ENCODE measurements around the gene TUBB2B. TPM values are rescaled to one million over a fixed set of nuclear protein-coding genes. Genes with fewer than 3 reads are reported as not detected.
"Not testable (repeated sequence)": the region's sequence is repeated elsewhere in the genome, so short reads cannot be mapped to it uniquely, and the experiment has no call there.

Gene TUBB2B
- total RNA-seq, 1 donor: 2.9 TPM

DNA sequence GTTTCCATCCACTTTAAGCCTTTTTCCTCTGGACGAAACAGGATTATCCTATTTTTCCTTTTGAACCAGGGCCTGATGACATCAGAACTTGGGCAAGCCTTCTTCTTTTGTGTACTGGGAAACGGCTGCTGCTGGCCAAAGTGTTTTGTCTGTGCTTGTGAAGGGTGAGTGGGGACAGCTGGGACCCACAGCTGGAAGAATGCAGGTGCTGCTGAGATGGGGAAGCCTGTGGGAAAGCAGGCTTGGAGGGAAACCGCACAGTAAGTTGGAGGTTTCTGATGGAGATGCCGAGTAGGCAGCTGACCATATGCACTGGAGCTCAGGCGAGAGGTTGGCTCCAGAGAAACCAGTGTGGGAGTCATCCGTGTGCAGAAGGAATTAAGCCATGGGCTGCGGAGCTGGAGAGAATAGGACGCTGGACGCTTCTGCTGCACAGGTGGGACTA lies 22.8 kb upstream of the TUBB2B start:
- DNase-seq (ENCODE audit: low read depth): peak; percentile 25
- H3K4me3 ChIP-seq (ENCODE audit: low read depth, low read length): no peak overlapping the region
- TF ChIP-seq, protein P1, sequence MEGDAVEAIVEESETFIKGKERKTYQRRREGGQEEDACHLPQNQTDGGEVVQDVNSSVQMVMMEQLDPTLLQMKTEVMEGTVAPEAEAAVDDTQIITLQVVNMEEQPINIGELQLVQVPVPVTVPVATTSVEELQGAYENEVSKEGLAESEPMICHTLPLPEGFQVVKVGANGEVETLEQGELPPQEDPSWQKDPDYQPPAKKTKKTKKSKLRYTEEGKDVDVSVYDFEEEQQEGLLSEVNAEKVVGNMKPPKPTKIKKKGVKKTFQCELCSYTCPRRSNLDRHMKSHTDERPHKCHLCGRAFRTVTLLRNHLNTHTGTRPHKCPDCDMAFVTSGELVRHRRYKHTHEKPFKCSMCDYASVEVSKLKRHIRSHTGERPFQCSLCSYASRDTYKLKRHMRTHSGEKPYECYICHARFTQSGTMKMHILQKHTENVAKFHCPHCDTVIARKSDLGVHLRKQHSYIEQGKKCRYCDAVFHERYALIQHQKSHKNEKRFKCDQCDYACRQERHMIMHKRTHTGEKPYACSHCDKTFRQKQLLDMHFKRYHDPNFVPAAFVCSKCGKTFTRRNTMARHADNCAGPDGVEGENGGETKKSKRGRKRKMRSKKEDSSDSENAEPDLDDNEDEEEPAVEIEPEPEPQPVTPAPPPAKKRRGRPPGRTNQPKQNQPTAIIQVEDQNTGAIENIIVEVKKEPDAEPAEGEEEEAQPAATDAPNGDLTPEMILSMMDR (IDR thresholded peaks at IDR 0.05; ENCODE audit: insufficient read depth, low read length): no peak

DNA sequence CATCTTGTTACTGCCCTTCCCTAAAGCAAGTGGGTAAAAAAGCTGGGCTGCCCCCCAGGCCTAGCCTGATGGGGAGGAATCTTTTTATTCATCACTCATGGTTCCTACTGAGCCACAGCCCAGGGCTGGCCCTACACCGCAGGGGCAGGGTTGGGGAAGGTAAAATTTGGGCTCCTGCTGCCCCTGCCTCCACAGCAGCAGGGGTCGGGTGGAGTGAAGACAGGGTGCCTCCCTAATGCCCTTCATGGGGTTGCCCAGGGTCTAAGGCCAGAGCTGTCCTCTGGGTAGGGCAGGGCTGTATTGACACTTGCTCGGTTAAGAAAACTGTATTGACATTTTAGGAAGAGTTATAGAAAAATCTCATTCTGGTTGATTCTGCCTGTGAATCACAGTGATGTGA lies 22.4 kb upstream of the TUBB2B start:
- no peak overlapping the region for H3K4me3 ChIP-seq (ENCODE audit: low read depth, low read length)
- TF ChIP-seq, protein P1 (IDR thresholded peaks at IDR 0.05; ENCODE audit: insufficient read depth, low read length): no peak
- no peak for DNase-seq (ENCODE audit: low read depth)

DNA sequence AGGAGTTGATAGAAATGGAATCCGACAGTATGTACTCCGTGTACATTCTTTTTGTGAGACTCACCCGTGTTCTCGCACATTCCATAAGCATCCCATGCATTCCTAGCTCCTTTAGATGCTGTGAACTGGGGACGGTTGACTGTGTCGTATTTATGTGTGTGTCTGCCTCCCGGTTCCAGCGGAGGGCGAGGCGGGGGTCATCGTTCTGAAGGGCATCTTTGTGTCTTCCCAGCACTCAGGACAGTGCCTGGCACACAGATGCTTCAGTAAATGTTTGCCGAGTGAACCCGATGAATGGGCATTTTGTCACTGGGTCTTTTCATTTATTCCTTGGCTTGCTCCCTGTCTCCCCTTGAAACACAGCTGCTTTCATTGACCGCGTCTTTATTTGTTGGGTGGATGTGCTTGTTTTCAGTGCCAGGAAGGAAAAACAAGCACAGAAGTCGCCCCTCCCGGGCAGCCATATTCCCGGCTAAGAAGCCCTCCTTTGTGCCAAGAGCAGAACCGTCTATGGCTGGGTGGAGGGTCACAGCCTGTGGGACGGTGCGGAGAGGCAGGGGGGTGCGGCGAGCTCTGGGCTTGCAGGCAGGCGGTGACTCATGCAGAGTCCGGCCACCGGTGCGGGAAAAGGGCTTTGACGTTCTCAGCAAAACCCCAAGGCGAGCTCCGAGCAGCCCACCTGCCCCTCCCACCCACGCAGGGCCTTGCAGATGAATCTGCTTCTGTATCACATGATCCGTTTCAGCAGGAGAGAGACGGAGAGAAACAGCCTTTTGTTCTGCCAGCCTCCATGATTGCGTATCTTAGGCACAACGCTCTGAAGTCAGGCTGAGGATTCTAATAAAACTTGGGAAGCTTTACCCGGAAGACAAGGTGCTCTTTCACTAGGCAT lies 20.0 kb upstream of the TUBB2B start:
- peak; percentile 61 for DNase-seq (ENCODE audit: low read depth)
- H3K4me3 ChIP-seq (ENCODE audit: low read depth, low read length): peak overlapping the region; percentile 52
- TF ChIP-seq, protein P1 (IDR thresholded peaks at IDR 0.05; ENCODE audit: insufficient read depth, low read length): no peak

DNA sequence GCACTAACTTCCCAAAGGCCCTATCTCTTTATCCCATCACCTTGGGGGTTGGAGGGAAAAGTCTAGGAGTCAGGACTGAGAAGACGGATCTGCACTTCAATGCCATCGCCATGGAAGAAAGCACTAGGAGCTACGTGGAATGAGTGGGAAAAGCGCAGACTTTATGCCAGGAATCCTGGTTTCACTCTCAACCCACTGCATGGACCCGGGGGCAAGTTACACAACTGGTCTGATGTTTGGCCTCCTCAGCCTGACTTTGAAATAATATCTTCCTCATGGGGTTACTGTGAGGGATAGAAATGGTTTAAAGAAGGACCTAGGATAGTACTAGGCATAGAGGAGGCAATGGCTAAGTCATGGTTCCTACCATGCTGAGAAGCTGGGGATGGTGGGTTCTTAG lies 17.8 kb upstream of the TUBB2B start:
- TF ChIP-seq, protein P1 (IDR thresholded peaks at IDR 0.05; ENCODE audit: insufficient read depth, low read length): no peak
- H3K4me3 ChIP-seq (ENCODE audit: low read depth, low read length): no peak overlapping the region
- no peak for DNase-seq (ENCODE audit: low read depth)

DNA sequence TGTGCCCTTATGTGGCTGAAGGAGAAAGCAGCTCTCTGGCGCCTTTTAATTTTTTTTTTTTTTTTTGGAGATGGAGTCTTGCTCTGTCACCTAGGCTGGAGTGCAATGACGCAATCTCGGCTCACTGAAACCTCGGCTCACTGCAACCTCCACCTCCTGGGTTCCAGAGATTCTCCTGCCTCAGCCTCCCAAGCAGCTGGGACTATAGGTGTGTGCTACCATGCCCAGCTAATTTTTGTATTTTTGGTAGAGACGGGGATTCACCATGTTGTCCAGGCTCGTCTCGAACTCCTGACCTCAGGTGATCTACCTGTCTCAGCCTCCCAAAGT lies 17.3 kb upstream of the TUBB2B start:
- not testable (repeated sequence) for DNase-seq (ENCODE audit: low read depth); H3K4me3 ChIP-seq (ENCODE audit: low read depth, low read length)

DNA sequence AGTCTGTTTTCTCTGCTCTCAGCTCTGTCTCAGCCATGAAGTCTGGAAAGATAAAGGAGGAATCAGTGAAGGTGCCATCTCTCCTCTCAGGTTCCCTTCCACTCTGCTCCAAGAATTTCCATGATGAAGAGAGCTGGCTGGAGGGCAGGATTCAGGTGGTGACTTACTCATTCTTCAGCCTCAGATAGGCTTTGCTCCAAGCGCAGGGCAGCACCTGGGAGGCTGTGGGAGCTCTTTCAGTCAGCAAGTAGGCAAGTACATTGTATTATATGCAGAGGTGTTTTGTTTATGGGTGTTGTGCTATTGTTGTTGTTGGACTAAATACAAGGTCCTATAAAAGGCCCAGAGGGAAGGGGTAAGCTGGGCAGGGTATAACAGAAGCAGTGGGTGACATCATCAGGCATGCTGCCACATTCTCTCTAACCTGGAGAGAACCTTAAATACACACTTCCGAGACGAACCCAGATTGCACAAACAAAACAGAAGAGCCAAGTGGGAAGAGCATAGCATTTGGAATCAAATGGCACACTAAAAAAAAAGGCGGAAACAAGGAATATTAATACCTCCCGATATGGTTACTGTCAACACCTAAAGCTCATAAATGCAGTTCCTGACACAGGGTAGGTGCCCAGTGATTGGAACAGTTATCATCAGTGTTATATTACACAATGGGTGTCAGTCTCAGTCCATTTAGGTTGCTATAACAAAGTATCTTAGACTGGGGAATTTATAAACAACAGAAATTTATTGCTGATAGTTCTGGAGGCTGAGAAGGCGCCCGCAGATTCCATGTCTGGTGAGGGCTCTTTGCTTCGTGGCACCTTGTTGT lies 16.8 kb upstream of the TUBB2B start:
- no peak for DNase-seq (ENCODE audit: low read depth)
- TF ChIP-seq, protein P1 (IDR thresholded peaks at IDR 0.05; ENCODE audit: insufficient read depth, low read length): no peak
- H3K4me3 ChIP-seq (ENCODE audit: low read depth, low read length): no peak overlapping the region

DNA sequence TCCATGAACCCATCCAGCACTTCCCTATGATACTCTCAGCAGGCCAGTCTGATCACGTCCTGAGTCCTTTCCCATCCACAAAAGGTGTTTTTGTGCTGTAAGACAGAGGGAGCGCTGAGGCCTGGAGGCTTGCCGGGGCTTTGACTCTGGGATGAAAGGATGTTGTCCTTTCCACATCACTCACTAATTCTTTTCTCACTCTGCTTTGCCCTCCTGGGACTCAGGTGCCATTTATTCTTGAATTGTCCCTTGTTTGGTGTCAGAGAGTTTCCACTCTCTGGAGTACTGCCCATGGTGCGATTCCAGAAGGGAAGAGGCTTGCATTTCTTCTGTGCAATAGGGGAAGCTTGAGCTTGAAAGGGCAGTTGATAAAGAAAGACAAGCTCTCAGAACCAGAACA lies 15.3 kb upstream of the TUBB2B start:
- no peak for DNase-seq (ENCODE audit: low read depth)
- TF ChIP-seq, protein P1 (IDR thresholded peaks at IDR 0.05; ENCODE audit: insufficient read depth, low read length): no peak
- no peak overlapping the region for H3K4me3 ChIP-seq (ENCODE audit: low read depth, low read length)

DNA sequence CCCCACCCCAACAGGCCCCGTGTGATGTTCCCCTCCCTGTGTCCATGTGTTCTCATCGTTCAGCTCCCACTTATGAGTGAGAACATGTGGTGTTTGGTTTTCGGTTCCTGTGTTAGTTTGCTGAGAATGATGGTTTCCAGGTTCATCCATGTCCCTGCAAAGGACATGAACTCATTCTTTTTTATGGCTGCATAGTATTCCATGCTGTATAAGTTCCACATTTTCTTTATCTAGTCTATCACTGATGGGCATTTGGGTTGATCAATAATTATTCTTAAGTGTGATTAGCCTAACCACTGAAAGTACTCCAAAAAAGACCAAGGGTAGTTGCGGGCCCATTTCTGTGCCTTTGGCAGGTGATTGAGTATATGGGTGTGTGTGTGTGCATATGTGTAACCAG lies 14.3 kb upstream of the TUBB2B start:
- DNase-seq (ENCODE audit: low read depth); H3K4me3 ChIP-seq (ENCODE audit: low read depth, low read length): not testable (repeated sequence)

All from fibroblast of the aortic adventitia (primary cell).